ENCODE results near the gene UAP1L1.
A peak's percentile ranks its signal among the peaks of the same experiment; 100 is the strongest.
"Not testable (repeated sequence)": the region's sequence is repeated elsewhere in the genome, so short reads cannot be mapped to it uniquely, and the experiment has no call there.

UAP1L1 gene

DNA sequence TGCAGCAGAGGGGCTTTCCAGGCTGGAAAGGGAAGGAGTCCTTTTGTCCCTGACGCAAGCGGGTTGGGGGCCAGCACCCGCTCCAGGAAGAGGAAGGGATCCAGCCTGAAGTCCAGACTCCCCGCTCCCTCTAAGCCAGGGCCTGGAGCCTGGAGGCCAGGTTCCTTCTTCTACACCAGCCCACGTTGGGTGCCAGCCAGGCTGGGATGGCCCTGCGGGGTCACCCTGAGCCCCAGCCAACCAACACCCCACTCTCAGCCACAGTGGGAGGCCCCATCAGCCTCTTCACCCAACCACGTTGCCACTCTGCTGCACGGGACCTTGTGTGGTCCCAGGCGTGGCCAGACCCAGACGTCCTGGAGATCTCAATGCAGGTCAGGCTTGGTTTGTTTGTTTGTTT lies 44.5 kb upstream of the UAP1L1 start:
- H3K9me3 ChIP-seq (ENCODE audit: control insufficient read depth, insufficient read depth, low read depth, low read length), result no peaks in the 10 kb centered on the region
- H3K4me3 ChIP-seq (ENCODE audit: low read depth, low read length), result no peak overlapping the region
- CTCF ChIA-PET, result interaction anchor here (0.9 to 5.3 kb wide), 3 partner anchors 12 to 86 kb away, joined by 3 to 119 read pairs (median 23); partner anchors contain the start of genes C8G, FBXW5 and NPDC1

DNA sequence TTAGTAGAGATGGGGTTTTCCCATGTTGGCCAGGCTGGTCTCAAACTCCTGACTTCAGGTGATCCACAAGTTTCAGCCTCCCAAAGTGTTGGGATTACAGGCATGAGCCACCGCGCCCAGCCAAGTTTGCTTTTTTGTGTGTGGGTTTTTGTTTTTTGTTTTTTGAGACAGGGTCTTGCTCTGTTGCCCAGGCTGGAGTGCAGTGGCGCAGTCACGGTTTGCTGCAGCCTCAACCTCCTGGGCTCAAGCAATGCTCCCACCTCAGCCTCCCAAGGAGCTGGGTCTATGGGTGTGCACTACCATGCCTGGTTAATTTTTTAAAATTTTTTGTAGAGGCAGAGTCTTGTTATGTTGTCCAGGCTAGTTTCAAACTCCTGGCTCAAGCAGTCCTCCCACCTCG lies 43.8 kb upstream of the UAP1L1 start:
- H3K36me3 ChIP-seq (ENCODE audit: control insufficient read depth in 2 of 2, insufficient read depth in 1 of 2, low read length in 2 of 2); H3K4me3 ChIP-seq (ENCODE audit: low read depth, low read length); H3K4me1 ChIP-seq (ENCODE audit: control insufficient read depth, insufficient read depth, low read length); H3K9me3 ChIP-seq (ENCODE audit: control insufficient read depth, insufficient read depth, low read depth, low read length); POLR2A ChIA-PET; H3K27ac ChIP-seq (ENCODE audit: extremely low read depth, low read depth, low read length): not testable (repeated sequence)
- TF ChIP-seq ZNF121 (tag by site-specific recombination; IDR thresholded peaks at IDR 0.05), result peak; percentile 97
- CTCF ChIA-PET, result interaction anchor here (2.2 to 5.3 kb wide), 4 partner anchors 8 to 191 kb away, joined by 12 to 119 read pairs (median 34); partner anchors contain the start of genes AJM1, C8G and FBXW5

More for the DNA sequence above, 44.5 kb upstream of the UAP1L1 start:
- TF ChIP-seq ZNF600 (tag by site-specific recombination; IDR thresholded peaks at IDR 0.05) (peak; percentile 48; the same call in 1 of the 2 replicates), GLIS2 (tag by site-specific recombination; IDR thresholded peaks at IDR 0.05) (no peak), GLI2 (tag by site-specific recombination; IDR thresholded peaks at IDR 0.05; ENCODE audit: borderline replicate concordance, low read depth) (no peak), ZSCAN30 (tag by site-specific recombination; IDR thresholded peaks at IDR 0.05) (no peak), ZNF239 (tag by site-specific recombination; IDR thresholded peaks at IDR 0.05) (no peak), ZNF341 (tag by site-specific recombination; IDR thresholded peaks at IDR 0.05; ENCODE audit: low read depth) (no peak), SP2 (tag by site-specific recombination; IDR thresholded peaks at IDR 0.05) (peak; percentile 36), ZNF610 (tag by site-specific recombination; IDR thresholded peaks at IDR 0.05; ENCODE audit: borderline replicate concordance) (no peak)
- TF ChIP-seq, protein P1, sequence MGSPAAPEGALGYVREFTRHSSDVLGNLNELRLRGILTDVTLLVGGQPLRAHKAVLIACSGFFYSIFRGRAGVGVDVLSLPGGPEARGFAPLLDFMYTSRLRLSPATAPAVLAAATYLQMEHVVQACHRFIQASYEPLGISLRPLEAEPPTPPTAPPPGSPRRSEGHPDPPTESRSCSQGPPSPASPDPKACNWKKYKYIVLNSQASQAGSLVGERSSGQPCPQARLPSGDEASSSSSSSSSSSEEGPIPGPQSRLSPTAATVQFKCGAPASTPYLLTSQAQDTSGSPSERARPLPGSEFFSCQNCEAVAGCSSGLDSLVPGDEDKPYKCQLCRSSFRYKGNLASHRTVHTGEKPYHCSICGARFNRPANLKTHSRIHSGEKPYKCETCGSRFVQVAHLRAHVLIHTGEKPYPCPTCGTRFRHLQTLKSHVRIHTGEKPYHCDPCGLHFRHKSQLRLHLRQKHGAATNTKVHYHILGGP (tag by site-specific recombination; IDR thresholded peaks at IDR 0.05), result no peak
- H3K4me1 ChIP-seq (ENCODE audit: control insufficient read depth, insufficient read depth, low read length), result no peaks in the 10 kb centered on the region
- peaks cover 0 to 6% of the 10 kb centered on the region in 2 experiments; a peak in 1 of 3 replicates for H3K36me3 ChIP-seq (ENCODE audit: control insufficient read depth in 2 of 2, insufficient read depth in 1 of 2, low read length in 2 of 2)
- H3K27ac ChIP-seq (ENCODE audit: extremely low read depth, low read depth, low read length), result no peak overlapping the region
- POLR2A ChIA-PET, result interaction anchor here (1.1 kb wide), 1 partner anchor 10 kb away, joined by 3 read pairs; no protein-coding TSS in a partner anchor

DNA sequence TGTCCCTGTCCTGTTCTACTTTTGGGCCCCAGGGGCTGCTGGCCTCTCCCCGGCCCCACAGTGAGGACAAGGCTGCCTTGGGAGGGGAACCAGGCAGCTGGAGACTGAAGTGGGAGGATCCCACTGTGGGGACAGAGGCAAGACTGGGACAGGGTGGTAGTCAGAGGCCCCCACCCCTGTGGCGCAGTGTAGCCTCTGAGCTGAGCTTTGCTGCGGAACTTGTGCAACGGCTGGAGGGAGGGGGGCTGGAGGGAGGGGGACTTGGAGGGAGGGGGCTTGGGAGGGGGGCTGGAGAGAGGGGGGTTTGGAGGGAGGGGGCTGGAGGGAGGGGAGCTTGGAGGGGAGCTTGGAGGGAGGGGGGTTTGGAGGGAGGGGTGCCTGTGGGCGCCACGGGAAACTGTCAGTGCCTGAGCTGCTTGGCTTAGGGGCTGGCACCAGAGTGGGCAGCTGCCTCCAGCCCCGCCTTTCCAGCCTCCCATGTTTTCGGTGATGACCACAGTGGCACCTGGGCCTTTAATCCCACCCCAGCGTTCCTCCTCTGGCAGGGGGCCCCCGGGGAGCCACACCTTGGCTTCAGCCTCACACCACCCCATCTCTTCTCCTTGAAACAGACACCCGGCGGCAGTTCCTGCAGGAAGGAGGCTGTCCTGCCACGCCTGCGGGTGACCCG lies 43.1 kb upstream of the UAP1L1 start:
- Histone ChIP-seq H3K27ac (ENCODE audit: extremely low read depth, low read depth, low read length) (no peak overlapping the region), H3K4me3 (ENCODE audit: low read depth, low read length) (no peak overlapping the region), H3K4me1 (ENCODE audit: control insufficient read depth, insufficient read depth, low read length) (no peaks in the 10 kb centered on the region), H3K36me3 (ENCODE audit: control insufficient read depth in 2 of 2, insufficient read depth in 1 of 2, low read length in 2 of 2) (peaks cover 0 to 13% of the 10 kb centered on the region in 2 experiments; a peak in 1 of 3 replicates), H3K9me3 (ENCODE audit: control insufficient read depth, insufficient read depth, low read depth, low read length) (no peaks in the 10 kb centered on the region)
- ChIA-PET POLR2A (interaction anchor here (0.6 to 1.9 kb wide), 19 partner anchors 8 to 306 kb away, joined by 3 to 16 read pairs (median 3); partner anchors contain the start of genes CLIC3, RNF208, SAPCD2 and TMEM141), CTCF (interaction anchor here (0.5 to 5.3 kb wide), 31 partner anchors 8 to 340 kb away, joined by 3 to 119 read pairs (median 7); partner anchors contain the start of genes AJM1, C8G, FBXW5 and LCN15)
- TF ChIP-seq ZNF48 (tag by site-specific recombination; IDR thresholded peaks at IDR 0.05) (no peak), SP2 (tag by site-specific recombination; IDR thresholded peaks at IDR 0.05) (peak; percentile 26; the same call in 1 of the 2 replicates), GLI4 (tag by site-specific recombination; IDR thresholded peaks at IDR 0.05) (no peak), ZFHX2 (tag by site-specific recombination; conservative IDR thresholded peaks at IDR 0.05) (0 out of 2 replicates have a peak, but pooled peaks have one; percentile 6), YY2 (tag by site-specific recombination; IDR thresholded peaks at IDR 0.05) (no peak)
- TF ChIP-seq, protein P2, sequence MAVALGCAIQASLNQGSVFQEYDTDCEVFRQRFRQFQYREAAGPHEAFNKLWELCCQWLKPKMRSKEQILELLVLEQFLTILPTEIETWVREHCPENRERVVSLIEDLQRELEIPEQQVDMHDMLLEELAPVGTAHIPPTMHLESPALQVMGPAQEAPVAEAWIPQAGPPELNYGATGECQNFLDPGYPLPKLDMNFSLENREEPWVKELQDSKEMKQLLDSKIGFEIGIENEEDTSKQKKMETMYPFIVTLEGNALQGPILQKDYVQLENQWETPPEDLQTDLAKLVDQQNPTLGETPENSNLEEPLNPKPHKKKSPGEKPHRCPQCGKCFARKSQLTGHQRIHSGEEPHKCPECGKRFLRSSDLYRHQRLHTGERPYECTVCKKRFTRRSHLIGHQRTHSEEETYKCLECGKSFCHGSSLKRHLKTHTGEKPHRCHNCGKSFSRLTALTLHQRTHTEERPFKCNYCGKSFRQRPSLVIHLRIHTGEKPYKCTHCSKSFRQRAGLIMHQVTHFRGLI (tag by site-specific recombination; IDR thresholded peaks at IDR 0.05), result no peak
- TF ChIP-seq, protein P3, sequence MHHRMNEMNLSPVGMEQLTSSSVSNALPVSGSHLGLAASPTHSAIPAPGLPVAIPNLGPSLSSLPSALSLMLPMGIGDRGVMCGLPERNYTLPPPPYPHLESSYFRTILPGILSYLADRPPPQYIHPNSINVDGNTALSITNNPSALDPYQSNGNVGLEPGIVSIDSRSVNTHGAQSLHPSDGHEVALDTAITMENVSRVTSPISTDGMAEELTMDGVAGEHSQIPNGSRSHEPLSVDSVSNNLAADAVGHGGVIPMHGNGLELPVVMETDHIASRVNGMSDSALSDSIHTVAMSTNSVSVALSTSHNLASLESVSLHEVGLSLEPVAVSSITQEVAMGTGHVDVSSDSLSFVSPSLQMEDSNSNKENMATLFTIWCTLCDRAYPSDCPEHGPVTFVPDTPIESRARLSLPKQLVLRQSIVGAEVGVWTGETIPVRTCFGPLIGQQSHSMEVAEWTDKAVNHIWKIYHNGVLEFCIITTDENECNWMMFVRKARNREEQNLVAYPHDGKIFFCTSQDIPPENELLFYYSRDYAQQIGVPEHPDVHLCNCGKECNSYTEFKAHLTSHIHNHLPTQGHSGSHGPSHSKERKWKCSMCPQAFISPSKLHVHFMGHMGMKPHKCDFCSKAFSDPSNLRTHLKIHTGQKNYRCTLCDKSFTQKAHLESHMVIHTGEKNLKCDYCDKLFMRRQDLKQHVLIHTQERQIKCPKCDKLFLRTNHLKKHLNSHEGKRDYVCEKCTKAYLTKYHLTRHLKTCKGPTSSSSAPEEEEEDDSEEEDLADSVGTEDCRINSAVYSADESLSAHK (tag by site-specific recombination; IDR thresholded peaks at IDR 0.05), result peak; percentile 78
- TF ChIP-seq, protein P4, sequence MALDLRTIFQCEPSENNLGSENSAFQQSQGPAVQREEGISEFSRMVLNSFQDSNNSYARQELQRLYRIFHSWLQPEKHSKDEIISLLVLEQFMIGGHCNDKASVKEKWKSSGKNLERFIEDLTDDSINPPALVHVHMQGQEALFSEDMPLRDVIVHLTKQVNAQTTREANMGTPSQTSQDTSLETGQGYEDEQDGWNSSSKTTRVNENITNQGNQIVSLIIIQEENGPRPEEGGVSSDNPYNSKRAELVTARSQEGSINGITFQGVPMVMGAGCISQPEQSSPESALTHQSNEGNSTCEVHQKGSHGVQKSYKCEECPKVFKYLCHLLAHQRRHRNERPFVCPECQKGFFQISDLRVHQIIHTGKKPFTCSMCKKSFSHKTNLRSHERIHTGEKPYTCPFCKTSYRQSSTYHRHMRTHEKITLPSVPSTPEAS (tag by site-specific recombination; IDR thresholded peaks at IDR 0.05), result no peak
